ENCODE measurements around the gene PEF1.

Gene PEF1

GRCh38 chr1:31670593-31670964, 25.9 kb upstream of the PEF1 start:
- DNase-seq, result no peak

GRCh38 chr1:31669786-31670592, 25.3 kb upstream of the PEF1 start:
- DNase-seq, result peak; percentile 88

- no peak for DNase-seq
Measured at GRCh38 chr1:31669433-31669785, 24.7 kb upstream of the PEF1 start.

GRCh38 chr1:31668303-31668883, 23.7 kb upstream of the PEF1 start:
- no peak for DNase-seq

GRCh38 chr1:31667065-31667785, 22.5 kb upstream of the PEF1 start:
- DNase-seq, result no peak

- DNase-seq, result no peak
Measured at GRCh38 chr1:31666263-31666963, 21.7 kb upstream of the PEF1 start.

- peak; percentile 87 for DNase-seq
Measured at GRCh38 chr1:31665234-31665878, 20.7 kb upstream of the PEF1 start.

- DNase-seq, result no peak
Measured at GRCh38 chr1:31664528-31664927, 19.9 kb upstream of the PEF1 start.

GRCh38 chr1:31663622-31664452, 19.2 kb upstream of the PEF1 start:
- DNase-seq, result peak; percentile 81

- no peak for DNase-seq
Measured at GRCh38 chr1:31662463-31662862, 17.8 kb upstream of the PEF1 start.

GRCh38 chr1:31661856-31662255, 17.2 kb upstream of the PEF1 start:
- no peak for DNase-seq

- no peak for DNase-seq
Measured at GRCh38 chr1:31660871-31661455, 16.3 kb upstream of the PEF1 start.

GRCh38 chr1:31659889-31660288, 15.2 kb upstream of the PEF1 start:
- no peak for DNase-seq

- DNase-seq, result peak; percentile 31
Measured at GRCh38 chr1:31658721-31659120, 14.0 kb upstream of the PEF1 start.

- DNase-seq, result peak; percentile 30
Measured at GRCh38 chr1:31657972-31658510, 13.4 kb upstream of the PEF1 start.

GRCh38 chr1:31657020-31657804, 12.5 kb upstream of the PEF1 start:
- peak; percentile 25 for DNase-seq

GRCh38 chr1:31655756-31656155, 11.1 kb upstream of the PEF1 start:
- DNase-seq, result no peak

GRCh38 chr1:31655104-31655503, 10.4 kb upstream of the PEF1 start:
- no peak for DNase-seq

GRCh38 chr1:31654474-31654776, 9.7 kb upstream of the PEF1 start:
- no peak for DNase-seq

GRCh38 chr1:31653717-31654473, 9.2 kb upstream of the PEF1 start:
- DNase-seq, result peak; percentile 17
